GM20431 (cell line): ENCODE data around the gene KCNH5.

ENCODE experiments used
- in situ Hi-C: fragments of 300-500 bp; cut with MseI, MboI; formaldehyde crosslinking; loops from one replicate; pipeline ENCODE4 v1.15.0; 2020; ENCODE audit warnings: low sequenced_read_pairs; ENCODE audit not compliant: unreplicated experiment

The KCNH5 gene

DNA sequence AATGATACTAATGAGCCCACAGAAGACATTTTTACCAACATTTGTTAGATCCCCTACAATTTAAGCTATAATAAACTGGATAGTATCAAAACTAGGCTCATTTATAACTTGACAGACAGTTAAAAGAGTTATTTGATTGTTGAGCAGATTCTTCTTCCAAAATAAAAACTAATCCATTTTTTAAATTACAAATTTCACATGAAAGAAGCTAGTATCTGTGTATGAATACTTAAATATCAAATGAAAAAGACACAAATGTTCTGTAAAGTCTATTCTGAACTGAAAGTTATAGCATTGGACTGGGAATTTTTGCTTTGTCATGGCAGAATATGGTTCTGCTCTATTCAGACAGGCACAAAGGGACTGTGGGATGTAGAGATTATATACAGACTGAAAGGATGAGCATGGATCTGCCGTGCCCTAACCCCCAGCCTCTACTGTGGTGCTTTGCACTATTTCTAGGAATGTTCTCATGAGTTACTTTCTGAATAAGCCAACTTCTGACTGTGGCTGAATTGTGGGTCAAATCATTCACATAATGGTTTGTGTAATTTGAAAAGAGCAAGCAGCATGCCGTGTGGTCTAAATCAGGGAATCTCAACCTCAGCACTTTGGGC, 352.7 kb downstream of the KCNH5 start:
- in situ Hi-C loops: no loop called here

DNA sequence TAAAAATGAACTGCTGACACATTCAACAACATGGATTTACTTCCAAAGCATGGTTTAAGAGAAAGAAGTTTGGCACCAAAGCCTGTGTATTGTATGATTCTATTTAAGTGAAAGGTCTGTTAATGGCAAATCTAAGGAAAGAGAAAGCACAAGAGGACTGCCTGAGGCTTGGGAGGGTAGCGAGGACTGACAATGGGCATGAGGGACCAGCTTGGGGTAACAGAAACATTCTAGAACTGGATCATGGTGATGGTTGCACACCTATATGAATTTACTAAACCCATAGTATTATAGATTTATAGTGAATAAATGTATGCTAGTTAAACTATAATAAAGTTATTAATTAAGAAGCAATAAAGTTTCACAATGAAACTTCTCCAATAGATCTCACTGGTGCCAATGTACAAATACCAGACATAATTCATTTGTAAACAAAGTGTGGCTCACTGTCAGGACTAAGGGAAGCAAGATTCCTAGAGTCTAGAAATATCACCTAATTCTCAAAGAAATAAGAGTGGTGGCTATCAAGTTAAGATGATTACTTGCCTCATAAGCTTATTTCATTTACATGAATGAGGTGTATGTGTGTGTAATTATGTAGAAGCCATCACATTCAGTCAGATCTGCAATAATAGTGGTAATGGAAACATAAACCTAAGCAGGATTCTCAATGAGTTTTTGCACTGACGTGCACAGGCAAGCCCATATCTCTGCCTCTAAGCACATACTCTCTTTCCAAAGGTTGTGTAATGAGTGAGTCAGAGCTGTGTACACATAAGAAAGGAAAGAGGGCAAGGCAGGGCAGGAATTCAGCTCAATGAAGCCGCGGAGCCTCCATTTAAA, 353.4 kb downstream of the KCNH5 start:
- in situ Hi-C loops: no loop called here

DNA sequence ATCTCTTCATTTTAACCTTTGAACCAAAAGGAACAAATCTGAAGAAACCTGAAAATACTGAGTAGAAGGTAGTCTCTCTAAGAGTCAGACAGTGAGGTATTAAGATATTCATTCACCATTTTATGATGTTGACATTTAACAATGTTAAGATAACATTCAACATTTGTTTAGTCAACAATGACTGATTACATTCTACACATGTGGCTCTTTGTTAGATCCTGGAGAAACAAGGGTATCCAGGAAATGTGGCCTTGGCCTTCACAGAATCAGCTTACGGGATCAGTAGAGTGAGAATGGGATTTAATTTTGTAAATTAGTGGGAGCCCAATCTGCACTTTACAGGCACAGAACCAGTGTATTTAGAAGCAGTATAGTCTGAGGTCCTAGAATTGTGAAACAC, 355.5 kb downstream of the KCNH5 start:
- in situ Hi-C loops: no loop called here

DNA sequence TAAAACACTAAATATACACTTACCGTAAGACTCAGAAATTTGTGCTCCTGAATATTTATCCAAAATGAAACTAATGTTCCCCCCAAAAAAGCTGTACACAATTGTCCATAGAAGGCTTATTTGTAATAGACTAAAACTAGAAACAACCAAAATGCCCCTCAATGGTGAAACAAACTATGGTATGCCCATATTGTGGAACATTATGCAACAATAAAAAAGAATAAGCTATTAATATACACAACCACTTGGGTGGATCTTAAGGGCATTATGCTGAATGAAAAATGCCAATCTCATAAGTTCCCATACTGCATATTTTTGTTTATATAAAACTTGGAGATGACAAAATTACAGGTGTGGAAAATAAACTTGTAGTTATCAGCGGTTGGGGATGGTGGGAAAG, 357.4 kb downstream of the KCNH5 start:
- in situ Hi-C loops: no loop called here

DNA sequence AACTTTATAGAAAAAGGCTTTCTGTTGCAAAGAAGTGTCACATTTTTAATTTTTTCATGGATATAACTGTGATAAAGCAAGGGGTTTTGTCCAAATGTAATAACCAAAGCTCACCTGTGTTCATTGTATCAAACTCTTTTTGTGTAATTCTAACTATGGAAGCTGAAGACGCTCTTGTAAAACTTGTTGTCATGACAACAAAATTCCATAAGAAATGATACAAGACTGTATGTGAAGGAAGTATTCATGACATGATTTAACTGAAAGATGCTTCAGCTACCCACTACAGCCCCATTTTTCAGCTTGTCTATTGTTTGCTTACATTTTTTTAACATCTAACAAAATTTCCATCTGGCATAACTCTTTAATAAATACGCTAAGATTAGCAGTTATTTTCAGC, 360.9 kb downstream of the KCNH5 start:
- in situ Hi-C loops: no loop called here

DNA sequence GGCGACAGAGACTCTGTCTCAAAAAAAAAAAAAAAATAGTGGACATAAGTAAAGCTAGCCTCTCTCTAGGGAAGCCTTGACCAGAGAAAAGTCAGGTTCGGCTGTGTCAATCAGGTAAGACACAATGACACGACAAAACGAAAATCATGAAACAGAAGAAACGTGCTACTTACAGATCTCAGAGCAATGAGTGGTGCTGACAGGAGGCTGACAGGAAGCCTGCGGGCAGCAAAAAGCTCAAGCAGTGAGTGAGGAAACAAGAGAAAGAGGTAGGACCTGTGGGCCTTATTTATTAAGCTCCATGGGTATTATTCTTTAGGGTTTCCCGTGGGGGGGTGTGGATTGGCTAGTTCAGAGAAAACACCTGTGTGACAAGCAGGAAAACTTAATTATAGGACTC, 363.1 kb downstream of the KCNH5 start:
- in situ Hi-C loops: no loop called here

DNA sequence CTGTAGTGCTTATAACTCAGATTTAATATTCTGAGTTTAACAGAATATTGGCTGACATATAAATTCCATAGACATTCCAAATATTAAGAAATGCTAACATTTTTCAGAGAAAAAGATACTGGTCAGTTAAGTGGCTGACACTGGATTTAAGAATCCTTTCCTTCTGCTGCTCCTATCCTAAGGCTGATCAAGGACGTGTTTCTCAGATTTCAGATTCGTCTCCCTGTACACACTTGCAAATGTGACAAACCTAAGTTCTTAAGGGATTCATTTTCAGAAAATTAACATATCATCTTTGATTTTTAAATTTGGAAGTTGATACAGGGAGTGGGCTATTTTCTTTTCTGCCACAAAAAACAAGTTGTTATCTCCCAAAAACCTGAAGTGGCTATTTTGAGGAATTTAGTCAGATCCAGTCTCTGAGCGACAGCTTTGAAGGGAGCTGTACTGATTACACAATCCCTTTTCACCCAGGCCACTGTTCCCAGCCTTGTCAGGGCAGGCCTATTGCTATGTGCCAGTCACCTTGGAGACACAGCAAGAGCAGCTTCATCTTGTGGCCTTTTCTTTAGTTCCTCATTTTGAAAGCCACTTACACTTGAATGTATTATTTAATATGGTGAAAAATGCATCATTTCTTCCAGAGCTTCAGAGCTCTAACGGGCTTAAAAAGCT, 370.6 kb downstream of the KCNH5 start:
- in situ Hi-C loops: no loop called here

DNA sequence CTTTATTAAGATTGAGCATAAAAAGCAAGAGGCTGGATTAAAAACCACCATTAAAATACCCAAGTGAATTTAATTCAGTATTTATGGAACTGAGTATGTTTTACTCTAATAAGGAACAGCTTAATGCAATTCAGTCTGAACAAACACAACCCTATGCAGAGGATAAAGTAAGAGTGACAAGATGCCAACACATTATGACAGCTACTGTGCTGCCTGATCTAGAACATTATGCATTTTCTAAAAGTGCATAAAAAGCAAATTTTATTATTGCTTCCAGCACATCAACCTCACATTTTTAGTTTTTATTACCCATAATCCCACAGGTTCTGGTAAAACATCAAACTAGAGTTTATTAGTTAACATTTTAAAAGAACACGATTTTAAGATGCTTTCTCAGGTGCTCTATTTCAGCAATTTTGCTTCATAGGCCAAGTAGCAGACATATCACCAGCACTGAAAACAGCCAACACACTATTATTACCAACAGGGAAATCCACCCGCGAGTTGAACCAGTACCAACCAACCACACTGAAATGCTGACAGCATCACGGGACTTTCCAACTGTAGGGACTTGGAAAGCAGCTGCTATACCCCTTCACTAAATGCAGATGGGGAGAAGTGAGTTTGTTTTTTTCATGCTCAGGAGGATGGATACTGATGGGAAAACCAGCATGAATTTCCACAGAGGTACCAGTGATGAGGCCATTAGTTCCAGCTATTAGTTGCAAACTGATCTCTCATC, 372.1 kb downstream of the KCNH5 start:
- in situ Hi-C loops: no loop called here

DNA sequence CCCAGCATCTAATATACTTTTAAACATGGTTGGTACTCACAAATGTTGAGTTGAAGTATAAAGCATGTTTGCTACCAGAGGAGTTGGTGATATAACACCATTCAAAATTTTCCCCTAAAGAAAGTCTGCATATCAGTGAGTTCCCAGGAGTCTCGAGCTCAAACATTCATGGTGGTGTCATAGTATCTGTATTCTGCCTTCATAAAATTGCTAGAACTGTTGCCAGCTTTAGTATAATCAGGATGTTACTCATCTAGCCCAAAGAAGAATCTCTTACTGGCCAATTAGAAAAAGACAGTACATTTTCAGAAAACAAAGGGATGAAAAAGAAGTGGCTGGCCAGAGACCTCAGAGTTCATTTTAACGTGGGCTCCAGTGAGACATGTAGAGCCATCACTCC, 374.7 kb downstream of the KCNH5 start:
- in situ Hi-C loops: no loop called here

DNA sequence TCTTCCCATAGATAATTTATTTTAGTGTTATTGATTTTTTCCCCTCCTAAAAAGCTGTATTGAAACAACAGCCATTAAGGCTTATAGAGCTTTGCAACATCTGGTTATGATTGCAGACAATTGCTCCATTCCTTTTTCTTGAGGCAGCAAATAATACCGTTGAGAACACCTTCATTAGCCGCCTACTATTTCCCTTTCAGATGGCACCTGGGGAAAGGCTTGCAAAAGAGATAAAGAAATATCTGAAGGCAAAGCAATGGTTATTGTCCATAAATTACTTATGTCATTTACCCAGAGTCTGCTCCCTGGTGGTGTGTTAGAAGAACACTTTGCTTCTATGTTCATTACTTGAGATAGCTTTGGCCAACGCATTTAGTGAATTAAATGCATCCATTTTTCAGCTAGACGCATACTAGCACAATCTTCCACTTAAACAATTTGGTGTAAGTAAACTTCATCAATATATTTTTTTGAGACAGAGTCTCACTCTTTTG, 377.8 kb downstream of the KCNH5 start:
- in situ Hi-C loops: no loop called here

DNA sequence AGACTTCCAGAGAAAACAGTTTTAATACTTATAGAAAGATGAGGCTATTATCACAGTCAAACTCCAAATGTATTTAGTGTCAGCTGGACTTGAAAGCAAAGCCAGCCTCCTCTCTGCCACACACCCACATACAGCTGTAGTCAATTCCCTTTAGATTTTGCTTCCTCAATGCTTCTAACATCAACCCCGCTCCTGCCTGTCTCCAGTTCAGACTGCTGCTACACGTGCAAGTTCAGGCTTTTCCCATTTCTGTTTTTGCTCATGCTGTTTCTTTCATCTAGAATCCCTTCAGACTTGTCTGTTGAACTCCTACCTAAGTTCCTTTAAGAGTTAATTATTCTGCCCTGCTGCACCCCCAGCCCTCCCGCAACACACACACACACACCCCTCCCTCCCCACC, 380.0 kb downstream of the KCNH5 start:
- in situ Hi-C loops: no loop called here

DNA sequence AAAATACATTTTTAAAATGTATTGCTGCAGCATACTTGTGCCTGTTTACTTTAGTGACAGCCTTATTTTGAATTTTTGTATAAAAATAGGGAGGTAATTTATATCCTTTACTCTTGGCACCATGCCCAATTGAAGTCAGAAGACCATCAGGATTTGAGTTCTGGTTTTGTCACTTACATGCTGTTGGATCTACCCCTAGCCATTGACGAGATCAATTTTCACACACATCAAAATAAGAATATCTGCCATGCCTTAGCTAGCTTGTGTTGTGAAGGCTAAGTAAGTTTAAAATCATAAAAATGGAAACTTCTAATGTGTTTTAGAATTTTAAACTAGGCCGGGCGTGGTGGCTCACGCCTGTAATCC, 381.8 kb downstream of the KCNH5 start:
- in situ Hi-C loops: no loop called here

DNA sequence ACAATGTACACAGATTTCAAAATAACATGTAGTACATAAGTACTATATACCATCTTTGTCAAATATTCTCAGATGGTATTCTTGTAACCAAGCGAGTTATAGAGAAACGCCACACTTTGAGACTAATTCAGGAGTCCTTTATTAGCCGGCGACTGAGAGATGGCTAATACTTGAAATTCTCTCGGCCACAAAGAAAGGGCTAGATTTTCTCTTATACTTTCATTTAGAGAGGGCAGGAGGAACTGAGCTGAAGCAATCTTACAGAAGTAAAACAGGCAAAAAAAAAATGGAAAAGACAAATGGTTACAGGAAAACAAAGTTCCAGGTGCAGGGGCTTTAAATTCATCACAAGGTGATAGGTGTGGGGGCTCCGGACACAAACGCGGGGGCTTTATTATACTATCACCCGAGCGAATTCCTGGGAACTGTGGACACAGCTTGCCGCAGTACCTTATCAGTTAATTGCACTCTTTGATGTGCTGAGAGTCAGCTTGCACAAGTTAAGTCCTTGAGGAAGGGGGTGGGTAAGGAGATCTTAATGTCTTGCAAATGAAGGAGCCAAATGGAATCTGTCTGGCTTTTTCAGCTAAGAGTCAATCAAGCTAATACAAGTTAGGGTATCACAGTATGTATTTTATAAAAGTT, 382.3 kb downstream of the KCNH5 start:
- in situ Hi-C loops: no loop called here

DNA sequence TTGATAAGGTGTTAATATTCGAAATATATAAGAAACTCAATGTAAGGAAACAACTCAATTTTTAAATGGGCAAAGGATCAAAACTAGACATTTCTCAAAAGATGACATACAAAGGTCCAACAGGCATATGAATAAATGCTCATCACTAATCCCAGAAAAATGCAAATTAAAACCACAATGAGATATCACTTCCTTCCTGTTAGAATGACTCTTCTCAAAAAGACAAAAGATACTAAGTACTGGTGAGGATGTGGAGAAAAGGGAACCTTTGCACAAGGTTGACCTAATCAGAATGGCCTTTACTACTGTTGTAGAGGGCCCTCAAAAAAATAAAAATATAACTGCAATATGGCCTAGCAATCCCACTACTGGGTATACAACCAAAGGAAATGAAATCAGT, 383.4 kb downstream of the KCNH5 start:
- in situ Hi-C loops: no loop called here

DNA sequence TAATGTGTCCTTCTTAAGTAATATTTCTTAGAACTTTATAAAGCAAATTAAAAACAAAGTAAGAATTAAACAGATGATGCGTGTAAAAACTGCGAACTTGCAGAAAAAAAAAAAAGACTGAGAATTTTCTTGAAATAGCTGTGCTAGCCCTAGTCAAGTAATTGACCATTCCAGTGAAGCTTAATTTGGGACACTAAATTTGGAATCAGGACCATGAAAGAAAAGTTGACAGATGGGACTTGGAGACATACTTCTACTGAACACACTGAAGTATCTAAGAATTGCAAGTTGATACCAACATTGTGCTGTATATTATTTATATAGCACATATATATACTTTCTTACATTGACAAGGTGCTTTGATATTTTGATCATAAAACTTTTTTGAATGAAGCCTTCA, 386.6 kb downstream of the KCNH5 start:
- in situ Hi-C loops: no loop called here

DNA sequence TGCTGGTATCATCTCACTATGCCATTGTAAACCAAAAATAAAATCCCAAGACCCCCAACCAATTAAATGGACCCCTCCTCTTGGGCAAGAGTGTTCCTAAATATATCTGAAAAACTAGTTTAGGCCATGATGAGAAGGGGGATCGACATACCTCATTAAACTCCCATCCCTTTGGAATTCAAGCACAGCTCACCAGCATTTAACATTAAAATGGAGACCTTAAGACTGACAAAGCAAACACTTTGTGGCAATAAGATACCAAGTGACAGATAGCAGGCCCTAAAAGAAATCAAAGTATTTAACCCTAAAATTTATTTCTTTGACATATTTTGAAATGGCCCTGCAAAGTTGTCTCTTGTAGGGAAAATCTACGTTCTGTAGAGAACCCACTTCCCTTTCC, 387.9 kb downstream of the KCNH5 start:
- in situ Hi-C loops: no loop called here

DNA sequence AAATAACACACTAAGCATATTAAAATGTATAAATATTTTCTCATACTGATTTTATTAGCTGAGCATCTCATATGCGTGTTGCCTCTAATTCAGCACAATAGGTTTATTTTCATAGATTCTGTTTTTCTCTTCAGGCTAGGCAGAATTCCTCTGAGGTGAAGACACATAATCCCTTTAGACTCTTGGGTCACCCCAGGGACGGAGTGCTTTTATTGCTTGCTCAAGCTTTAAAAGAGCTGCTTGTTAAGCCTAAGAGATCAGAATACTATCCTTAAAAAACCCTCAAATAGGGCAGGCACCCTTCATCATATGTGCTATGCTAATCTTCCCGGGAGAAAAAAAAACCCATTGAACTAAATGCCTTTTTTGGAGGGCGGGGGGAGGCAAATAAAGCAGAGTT, 390.1 kb downstream of the KCNH5 start:
- in situ Hi-C loops: no loop called here

DNA sequence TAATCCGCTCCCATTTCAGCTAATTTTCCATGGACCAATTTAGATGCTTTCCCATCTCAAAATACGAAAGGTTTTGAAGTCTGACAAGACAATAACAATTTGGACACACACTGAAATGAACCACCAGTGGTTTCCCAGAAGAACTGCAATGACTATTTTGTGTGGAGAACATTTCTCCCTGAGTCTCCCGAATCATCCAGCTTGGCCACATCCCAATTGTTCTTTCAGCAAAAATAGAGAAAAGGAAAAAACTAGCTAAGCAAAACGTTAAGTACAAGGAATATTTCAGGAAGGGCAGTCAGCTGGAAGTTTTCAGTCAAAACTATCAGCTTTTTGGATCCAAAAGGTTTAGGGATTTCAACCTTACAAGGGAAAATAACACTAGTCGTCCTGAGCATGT, 390.6 kb downstream of the KCNH5 start:
- in situ Hi-C loops: no loop called here
